Activated naive CD4-positive, alpha-beta T cell treated with anti-CD3 and anti-CD28 coated beads, Interleukin-2, amount 50 U/mL, for 72 hours (primary cell): ENCODE results near the gene TSPAN18. TPM values are rescaled to one million over a fixed set of nuclear protein-coding genes. Genes with fewer than 3 reads are reported as not detected.
A peak's percentile ranks its signal among the peaks of the same experiment; 100 is the strongest.

Experiments used
- ATAC-seq, 2 donors: fragments of 150-1000 bp; cut with Tn5 transposase; 2 replicates each; pipeline ENCODE4 v1.10.0; 2021; ENCODE audit warnings: mild to moderate bottlenecking in 2 of 2, moderate library complexity in 2 of 2
- DNase-seq, 2 donors: peaks; one replicate each; pipeline ENCODE4 v3.0.0; 2021 to 2022; ENCODE audit warnings: low spot score in 2 of 2
- H3K27ac Mint-ChIP-seq, 2 donors: one replicate each; pipeline ENCODE4 v1.8.0; 2022; ENCODE audit warnings: mild to moderate bottlenecking in 2 of 2, mixed read lengths in 2 of 2
- H3K36me3 Mint-ChIP-seq, 2 donors: one replicate each; pipeline ENCODE4 v1.8.0; 2022; ENCODE audit warnings: mixed read lengths in 2 of 2
- H3K9me3 Mint-ChIP-seq, 2 donors: one replicate each; pipeline ENCODE4 v1.8.0; 2022; ENCODE audit warnings: mixed read lengths in 2 of 2
- total RNA-seq, 2 donors: library from RNA; stranded (reverse); gene quantifications; one replicate each; pipeline ENCODE4 v1.2.3, GENCODE V29; 2022

Gene TSPAN18
- total RNA-seq, 2 donors from 2014 or later = 2.3 to 3.6 TPM

GRCh38 chr11:44775985-44776446 is 49.3 kb downstream of the TSPAN18 start:
- no peak overlapping the region for H3K27ac Mint-ChIP-seq
- no peaks in the 10 kb centered on the region for H3K9me3 Mint-ChIP-seq
- H3K36me3 Mint-ChIP-seq = no peaks in the 10 kb centered on the region
- peak in 1 of 2 donors; percentile 26 for DNase-seq
- ATAC-seq = no peak

DNA sequence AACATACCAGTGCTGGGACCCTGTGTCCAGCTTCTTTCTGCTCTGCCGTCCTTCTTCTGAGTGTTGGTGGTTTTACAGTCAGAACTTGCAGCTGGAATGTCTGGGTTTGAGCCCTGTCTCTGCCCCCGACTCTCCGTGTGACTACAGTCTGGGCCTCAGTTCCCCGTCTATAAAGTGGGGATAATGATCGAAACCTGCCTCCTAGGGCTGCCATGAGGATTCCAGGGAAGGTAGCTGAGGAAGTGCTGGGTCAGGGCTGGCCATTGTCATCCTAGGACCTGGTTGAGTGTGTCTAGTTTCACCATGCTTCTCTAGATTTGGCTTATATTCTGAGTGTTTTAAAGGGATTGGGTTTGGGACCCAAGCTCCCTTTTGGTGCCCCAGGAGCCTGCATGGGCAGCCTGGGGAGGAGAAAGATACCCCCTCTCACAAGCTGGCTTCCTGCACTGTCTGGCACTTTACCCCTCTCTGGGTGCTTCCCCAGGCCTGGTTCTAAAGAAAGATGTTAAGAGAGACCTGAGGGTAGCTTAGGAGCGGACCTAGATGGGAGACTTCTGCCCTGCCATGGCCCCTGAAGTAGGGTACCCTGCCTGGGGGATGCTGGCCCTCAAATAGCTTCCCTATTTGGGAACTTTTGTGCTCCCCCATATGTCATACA is 49.9 kb downstream of the TSPAN18 start:
- ATAC-seq (no peak), DNase-seq (peak in 1 of 2 donors; percentile 21)
- H3K27ac Mint-ChIP-seq = no peak overlapping the region
- no peaks in the 10 kb centered on the region for H3K9me3 Mint-ChIP-seq
- H3K36me3 Mint-ChIP-seq = no peaks in the 10 kb centered on the region

GRCh38 chr11:44777209-44778194 is 50.7 kb downstream of the TSPAN18 start:
- Mint-ChIP-seq H3K27ac (no peak overlapping the region), H3K36me3 (no peaks in the 10 kb centered on the region), H3K9me3 (no peaks in the 10 kb centered on the region)
- DNase-seq (peak in 1 of 2 donors; percentile 26), ATAC-seq (no peak)

- Mint-ChIP-seq H3K36me3 (no peaks in the 10 kb centered on the region), H3K9me3 (no peaks in the 10 kb centered on the region), H3K27ac (no peak overlapping the region)
- peak in 1 of 2 donors; percentile 18 for DNase-seq
- ATAC-seq = no peak
Measured at GRCh38 chr11:44778195-44779100, 51.7 kb downstream of the TSPAN18 start.

DNA sequence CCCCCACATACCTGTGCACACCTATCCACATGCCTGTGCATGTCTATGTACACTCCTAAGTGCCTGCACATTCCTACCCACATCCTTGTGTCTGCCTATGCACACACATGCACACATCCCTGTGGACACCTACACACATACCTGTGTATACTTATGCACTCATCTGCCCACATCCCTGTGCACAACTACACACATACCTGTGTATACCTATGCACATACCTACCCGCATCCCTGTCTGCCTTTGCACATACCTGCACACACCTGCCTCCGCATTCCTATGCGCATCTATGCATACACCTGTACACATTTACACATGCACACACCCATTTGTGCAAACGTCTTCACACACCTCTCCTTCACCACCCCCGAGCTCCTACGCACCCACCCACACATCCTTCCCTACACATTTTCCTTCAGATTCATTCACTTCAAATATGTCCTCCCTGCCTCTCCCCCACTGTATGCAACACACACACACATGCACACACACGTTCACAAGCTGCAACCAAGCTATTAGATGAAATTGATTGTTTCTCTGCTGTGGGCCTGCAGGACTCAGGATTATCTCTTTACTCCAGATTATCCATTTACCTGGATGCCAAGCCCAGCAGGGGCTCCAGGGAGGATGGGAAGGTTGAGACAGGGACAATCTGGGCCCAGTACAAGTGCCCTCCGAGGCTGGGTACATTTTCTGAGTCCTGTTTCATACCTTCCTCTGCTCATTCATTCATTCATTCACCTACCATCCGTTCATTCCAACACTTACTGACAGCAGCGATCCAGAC is 53.2 kb downstream of the TSPAN18 start:
- Mint-ChIP-seq H3K36me3 (no peaks in the 10 kb centered on the region), H3K27ac (no peak overlapping the region), H3K9me3 (no peaks in the 10 kb centered on the region)
- DNase-seq = peak in 1 of 2 donors; percentile 7
- no peak for ATAC-seq

GRCh38 chr11:44780940-44781631 is 54.3 kb downstream of the TSPAN18 start:
- Mint-ChIP-seq H3K27ac (no peak overlapping the region), H3K36me3 (no peaks in the 10 kb centered on the region), H3K9me3 (no peaks in the 10 kb centered on the region)
- no peak for ATAC-seq
- peak in 1 of 2 donors; percentile 37 for DNase-seq

- no peaks in the 10 kb centered on the region for H3K9me3 Mint-ChIP-seq
- no peak for ATAC-seq
Measured at GRCh38 chr11:44781655-44782054, 54.9 kb downstream of the TSPAN18 start.

GRCh38 chr11:44782478-44782877 is 55.7 kb downstream of the TSPAN18 start:
- Mint-ChIP-seq H3K9me3 (no peaks in the 10 kb centered on the region), H3K27ac (no peak overlapping the region), H3K36me3 (no peaks in the 10 kb centered on the region)
- no peak for DNase-seq
- no peak for ATAC-seq

More at GRCh38 chr11:44781655-44782054, 54.9 kb downstream of the TSPAN18 start:
- no peak for DNase-seq
- no peak overlapping the region for H3K27ac Mint-ChIP-seq
- H3K36me3 Mint-ChIP-seq = no peaks in the 10 kb centered on the region

- H3K9me3 Mint-ChIP-seq = no peaks in the 10 kb centered on the region
- H3K36me3 Mint-ChIP-seq = no peaks in the 10 kb centered on the region
- DNase-seq = no peak
- peak overlapping the region in 1 of 2 donors; percentile 21 for H3K27ac Mint-ChIP-seq
- ATAC-seq = no peak
Measured at GRCh38 chr11:44784436-44784760, 57.6 kb downstream of the TSPAN18 start.

DNA sequence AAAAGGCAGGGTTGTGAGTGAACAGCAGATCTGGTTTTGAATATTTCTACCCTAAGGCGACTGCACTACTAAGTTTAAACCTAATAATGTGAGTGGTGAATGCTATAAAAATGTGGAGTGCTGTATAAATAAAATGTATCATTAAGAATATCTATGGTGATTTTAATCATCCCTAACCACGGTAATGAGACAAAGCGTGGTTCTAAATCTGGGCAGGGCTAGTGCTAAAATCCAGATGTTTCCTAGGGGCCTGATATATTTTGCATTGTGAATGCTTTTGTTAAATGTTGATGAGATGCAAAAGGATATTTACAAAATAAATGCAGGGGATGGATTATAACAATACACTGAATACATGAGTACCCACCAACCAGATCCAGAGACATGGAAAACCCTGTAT is 58.1 kb downstream of the TSPAN18 start:
- no peak for DNase-seq
- no peaks in the 10 kb centered on the region for H3K9me3 Mint-ChIP-seq
- no peak for ATAC-seq
- H3K36me3 Mint-ChIP-seq = no peaks in the 10 kb centered on the region
- H3K27ac Mint-ChIP-seq = no peak overlapping the region

DNA sequence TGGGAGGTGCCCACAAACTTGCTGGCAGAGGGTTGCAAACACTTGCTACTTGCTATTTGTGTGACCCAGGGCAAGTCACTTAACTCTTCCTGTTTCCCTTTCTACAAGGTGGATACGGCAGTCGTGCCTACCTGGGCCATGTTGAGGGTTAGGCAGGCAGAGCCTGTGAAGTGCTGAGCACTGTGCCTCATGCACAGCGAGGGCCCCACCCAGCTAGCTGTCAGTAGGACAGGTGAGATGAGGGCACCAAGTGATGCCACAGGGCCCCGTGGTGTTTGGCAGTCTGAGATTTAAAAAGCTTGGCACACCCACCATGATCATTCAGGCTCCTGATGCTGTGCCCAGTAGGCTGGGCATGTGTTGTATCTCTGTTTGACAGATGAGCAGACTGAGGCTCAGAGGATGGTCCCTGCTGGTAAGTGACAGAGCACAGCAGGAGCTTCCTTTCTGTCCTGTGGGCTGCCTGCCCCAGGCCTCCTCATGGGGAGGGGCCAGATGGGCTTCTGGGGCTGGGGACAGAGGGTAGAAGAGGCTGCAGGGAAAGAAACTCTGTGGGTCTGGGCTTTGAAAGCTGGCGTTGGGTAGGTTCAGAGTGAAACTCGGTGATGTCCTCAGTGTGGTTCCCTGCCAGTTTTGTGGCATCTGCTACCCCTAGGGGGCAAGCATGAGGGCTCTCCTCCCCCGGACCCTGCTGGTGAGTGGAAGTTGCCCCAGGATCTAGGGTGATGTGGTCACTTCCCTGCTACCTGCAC is 59.3 kb downstream of the TSPAN18 start:
- Mint-ChIP-seq H3K9me3 (no peaks in the 10 kb centered on the region), H3K36me3 (peaks cover 0 to 5% of the 10 kb centered on the region in 2 donors), H3K27ac (no peak overlapping the region)
- ATAC-seq (no peak), DNase-seq (no peak)

GRCh38 chr11:44787070-44787469 is 60.3 kb downstream of the TSPAN18 start:
- no peaks in the 10 kb centered on the region for H3K9me3 Mint-ChIP-seq
- ATAC-seq = no peak

GRCh38 chr11:44787981-44788380 is 61.2 kb downstream of the TSPAN18 start:
- peaks cover 0 to 5% of the 10 kb centered on the region in 2 donors for H3K36me3 Mint-ChIP-seq
- no peaks in the 10 kb centered on the region for H3K9me3 Mint-ChIP-seq
- DNase-seq (no peak), ATAC-seq (no peak)
- H3K27ac Mint-ChIP-seq = no peak overlapping the region

More at GRCh38 chr11:44787070-44787469, 60.3 kb downstream of the TSPAN18 start:
- DNase-seq = no peak
- Mint-ChIP-seq H3K36me3 (peaks cover 0 to 5% of the 10 kb centered on the region in 2 donors), H3K27ac (no peak overlapping the region)

- no peak for DNase-seq
- no peak for ATAC-seq
- no peaks in the 10 kb centered on the region for H3K9me3 Mint-ChIP-seq
- H3K36me3 Mint-ChIP-seq = peaks cover 0 to 5% of the 10 kb centered on the region in 2 donors
- no peak overlapping the region for H3K27ac Mint-ChIP-seq
Measured at GRCh38 chr11:44788536-44789261, 61.9 kb downstream of the TSPAN18 start.
